ENCODE measurements around the gene RPIA.
"Not testable (repeated sequence)": the region's sequence is repeated elsewhere in the genome, so short reads cannot be mapped to it uniquely, and the experiment has no call there.

The RPIA gene

DNA sequence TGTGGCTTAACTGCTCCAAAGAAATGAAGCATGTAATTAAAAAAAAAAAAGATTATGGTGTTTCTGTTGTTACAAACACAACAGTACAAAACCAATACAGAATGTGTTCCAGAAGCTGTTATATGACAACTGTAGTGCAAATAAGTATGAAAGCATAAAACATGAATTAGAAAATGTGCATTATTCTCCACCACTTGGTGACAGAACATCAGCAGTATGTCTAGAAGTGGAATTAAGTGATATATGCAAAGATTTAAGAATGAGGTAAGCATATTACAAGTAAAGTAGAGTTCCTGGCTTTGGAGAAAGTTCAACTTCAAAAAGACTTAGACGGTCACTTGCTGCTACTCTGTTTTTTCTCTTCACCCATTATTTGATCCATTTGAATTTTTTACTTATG lies 105.0 kb downstream of the RPIA start:
- H3K4me2 ChIP-seq (ENCODE audit: low read length); H3F3A ChIP-seq (ENCODE audit: control insufficient read depth, insufficient read depth); H3K4me3 ChIP-seq (ENCODE audit: low read length); H3K27ac ChIP-seq (ENCODE audit: low read depth, low read length); H4K20me1 ChIP-seq (ENCODE audit: control insufficient read depth, insufficient read depth, low read depth, low read length); H3K27me3 ChIP-seq (ENCODE audit: control insufficient read depth, low read length); H3K79me2 ChIP-seq (ENCODE audit: control insufficient read depth, low read length); H3K36me3 ChIP-seq (ENCODE audit: control insufficient read depth, low read length); H3K9me2 ChIP-seq (replicated peaks; ENCODE audit: control insufficient read depth, low read length); H3K9me3 ChIP-seq (ENCODE audit: control insufficient read depth, insufficient read depth, low read length); H3K4me1 ChIP-seq (ENCODE audit: control insufficient read depth, low read length): not testable (repeated sequence)

- H3K36me3 ChIP-seq (ENCODE audit: control insufficient read depth, low read length); H3K4me1 ChIP-seq (ENCODE audit: control insufficient read depth, low read length); H3K9me2 ChIP-seq (replicated peaks; ENCODE audit: control insufficient read depth, low read length); H3K4me3 ChIP-seq (ENCODE audit: low read length); H3K27ac ChIP-seq (ENCODE audit: low read depth, low read length); H4K20me1 ChIP-seq (ENCODE audit: control insufficient read depth, insufficient read depth, low read depth, low read length); H3F3A ChIP-seq (ENCODE audit: control insufficient read depth, insufficient read depth); H3K27me3 ChIP-seq (ENCODE audit: control insufficient read depth, low read length); H3K4me2 ChIP-seq (ENCODE audit: low read length); H3K79me2 ChIP-seq (ENCODE audit: control insufficient read depth, low read length); H3K9me3 ChIP-seq (ENCODE audit: control insufficient read depth, insufficient read depth, low read length): not testable (repeated sequence)
These were observed 105.7 kb downstream of the RPIA start for GRCh38 chr2:88797164-88797563.
